Pulmonary artery endothelial cell (primary cell): Measurements from ENCODE around the gene OR10D3. TPM values are rescaled to one million over a fixed set of nuclear protein-coding genes. Genes with fewer than 3 reads are reported as not detected.
"Not testable (repeated sequence)": the region's sequence is repeated elsewhere in the genome, so short reads cannot be mapped to it uniquely, and the experiment has no call there.

ENCODE experiments used
- DNase-seq: peaks from one replicate; pipeline ENCODE4 v3.0.0-alpha.2; 2011; ENCODE audit warnings: low read depth, low spot score
- total RNA-seq: library from RNA; depleted of rRNA; stranded (reverse); fragments of >200 nt; gene quantifications from 2 replicates; pipeline ENCODE4 v1.2.3, GENCODE V29; 2014

OR10D3 gene
- total RNA-seq, 1 donor from 2014 or later: not detected

DNA sequence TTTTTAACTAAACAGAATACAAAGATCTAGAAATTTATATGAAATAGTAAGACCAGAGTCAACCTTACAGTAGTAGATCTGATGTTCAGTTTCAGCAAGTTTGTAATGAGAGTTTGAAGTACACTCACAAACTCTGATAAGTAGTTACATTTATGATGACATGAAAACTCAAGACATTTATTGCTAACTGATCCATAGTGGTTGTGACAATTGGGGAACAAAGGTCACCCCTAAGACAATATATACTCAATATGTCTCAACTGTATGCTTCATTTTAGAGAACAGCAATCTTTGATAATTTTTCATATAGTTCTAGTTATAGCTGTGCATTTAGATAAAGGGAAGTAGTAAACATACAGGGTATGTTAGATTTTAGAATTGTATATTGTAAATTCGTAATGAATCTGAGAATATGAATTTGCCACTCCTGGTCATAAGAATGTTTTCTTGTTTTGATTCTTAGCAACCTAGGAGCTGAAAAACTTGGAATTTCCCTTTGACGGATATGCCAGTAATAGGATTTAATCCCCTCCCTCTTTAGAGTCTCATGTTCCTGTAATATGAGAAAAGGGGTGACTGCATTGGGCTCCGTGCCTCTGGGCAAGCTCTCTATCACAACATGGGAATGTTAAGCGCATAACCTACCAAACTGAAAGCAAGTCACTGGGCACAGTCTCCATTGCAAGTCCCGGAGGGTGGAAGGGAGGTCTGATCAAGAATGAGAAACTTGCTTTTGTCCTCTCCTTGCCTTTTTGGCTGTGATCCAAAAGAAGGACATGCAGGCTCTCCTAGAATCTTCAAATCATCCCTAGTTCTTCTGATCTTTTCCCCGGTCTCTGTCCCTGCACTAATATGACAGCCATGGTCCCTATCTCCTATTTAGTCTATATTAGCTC, 11.4 kb downstream of the OR10D3 start:
- DNase-seq: no peak

DNA sequence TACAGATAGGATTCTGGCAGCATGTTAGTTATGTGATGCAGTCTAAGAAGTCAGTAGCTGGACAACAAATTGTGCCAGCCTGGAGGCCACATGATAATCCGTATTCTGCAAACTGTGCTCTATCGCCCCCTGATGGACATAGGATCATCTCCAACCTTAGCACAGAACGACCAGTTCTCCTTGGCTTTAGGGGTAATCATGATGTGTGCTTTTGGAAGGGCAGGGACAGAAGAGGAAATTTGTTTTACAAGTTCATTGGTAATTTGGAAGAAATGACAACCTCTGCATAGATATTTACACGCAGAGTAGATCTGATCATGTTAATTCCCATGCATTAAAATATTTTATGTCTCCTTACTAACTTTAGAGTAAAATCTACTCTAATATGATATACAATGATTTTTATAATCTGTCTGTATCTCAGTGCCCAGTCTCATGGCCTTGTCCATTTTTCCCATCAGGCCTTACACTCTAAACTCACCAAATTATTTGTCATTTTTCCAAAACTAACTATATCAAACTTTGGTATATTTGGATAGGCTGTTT, 12.1 kb downstream of the OR10D3 start:
- DNase-seq: peak; percentile 45

DNA sequence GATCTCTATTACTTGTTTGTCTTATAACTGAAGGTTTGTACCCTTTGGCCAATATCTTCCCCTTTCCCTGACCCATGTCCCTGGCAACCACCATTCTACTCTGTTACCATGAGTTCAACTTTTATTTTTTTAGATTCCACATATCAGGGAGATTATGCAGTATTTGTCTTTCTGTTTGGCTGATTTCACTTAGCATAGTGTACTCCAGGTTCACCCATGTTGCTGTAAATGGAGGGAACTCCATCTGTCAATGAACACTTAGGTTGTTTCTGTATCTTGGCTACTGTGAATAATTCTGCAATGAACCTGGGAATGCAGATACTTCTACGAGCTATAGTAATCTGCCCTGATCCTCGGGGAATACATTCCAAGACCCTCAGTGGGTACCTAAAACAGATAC, 14.9 kb downstream of the OR10D3 start:
- no peak for DNase-seq

DNA sequence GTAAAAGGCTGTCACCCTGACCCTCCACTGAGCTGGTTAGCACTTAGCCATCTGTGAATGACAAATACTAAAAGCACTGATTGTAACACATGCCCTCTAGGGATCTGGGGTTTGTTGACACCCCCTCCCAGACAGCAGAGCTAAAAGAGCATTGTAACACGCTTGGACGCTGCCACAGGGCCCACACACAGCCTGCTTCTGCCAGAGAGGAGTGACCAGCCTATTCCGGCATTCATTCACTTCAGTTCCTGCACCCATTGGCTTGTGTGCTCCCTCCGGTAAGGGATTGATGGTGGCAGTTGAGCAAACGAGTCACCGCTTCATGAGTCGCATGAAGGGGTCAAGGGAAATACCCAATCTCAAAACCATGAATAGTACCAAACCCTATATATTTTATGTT, 15.8 kb downstream of the OR10D3 start:
- no peak for DNase-seq

DNA sequence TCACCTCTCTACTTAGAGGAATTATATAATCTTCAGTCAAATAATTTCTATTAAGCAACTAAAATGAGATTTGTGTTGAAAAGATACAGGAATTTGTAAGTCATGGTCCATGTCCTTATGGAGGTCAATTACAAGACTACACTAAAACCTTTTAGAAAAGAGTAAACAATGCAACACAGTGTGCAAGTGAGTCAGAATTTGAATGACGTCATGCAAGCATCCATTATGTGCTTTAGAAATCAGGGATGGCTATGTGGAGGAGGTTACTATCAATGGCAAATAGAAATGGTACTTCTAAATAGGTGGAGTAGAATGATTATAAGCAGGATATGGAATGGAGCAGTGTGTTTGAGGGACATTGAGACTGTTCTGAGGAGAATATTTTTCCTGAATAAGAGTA, 16.6 kb downstream of the OR10D3 start:
- DNase-seq: no peak

DNA sequence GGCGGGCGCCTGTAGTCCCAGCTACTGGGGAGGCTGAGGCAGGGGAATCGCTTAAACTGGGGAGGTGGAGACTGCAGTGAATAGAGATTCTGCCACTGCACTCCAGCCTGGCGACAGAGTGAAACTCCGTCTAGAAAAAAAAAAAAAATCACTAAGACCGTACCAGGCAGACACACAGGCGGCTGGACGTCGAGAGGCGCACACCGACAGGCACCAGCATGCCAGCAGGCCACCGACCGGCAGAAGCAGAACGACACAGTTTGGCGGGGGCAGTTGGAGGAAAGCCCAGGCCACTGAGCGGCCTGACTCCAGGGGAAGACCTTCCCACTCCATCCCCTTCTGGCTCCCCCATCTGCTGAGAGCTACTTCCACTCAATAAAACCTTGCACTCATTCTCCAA, 17.5 kb downstream of the OR10D3 start:
- no peak for DNase-seq

DNA sequence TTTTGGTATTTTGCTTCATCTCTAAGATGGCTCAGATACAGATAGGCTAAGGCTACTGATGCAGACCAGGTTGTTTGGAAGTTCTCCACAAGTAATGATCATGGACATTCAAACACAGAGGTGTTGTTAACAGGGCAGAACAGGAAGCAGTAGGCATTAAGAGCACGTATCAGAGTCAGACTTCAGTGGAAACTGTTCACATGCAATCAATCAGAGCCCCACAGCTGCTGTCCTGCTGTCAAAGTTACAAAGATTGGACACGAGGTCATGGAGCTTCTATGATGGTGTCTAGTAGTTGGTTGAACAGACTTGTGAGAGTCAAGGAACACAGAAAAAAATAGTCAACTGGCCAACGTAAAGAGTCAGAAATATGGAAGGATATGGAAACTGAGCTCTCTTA, 19.8 kb downstream of the OR10D3 start:
- no peak for DNase-seq

DNA sequence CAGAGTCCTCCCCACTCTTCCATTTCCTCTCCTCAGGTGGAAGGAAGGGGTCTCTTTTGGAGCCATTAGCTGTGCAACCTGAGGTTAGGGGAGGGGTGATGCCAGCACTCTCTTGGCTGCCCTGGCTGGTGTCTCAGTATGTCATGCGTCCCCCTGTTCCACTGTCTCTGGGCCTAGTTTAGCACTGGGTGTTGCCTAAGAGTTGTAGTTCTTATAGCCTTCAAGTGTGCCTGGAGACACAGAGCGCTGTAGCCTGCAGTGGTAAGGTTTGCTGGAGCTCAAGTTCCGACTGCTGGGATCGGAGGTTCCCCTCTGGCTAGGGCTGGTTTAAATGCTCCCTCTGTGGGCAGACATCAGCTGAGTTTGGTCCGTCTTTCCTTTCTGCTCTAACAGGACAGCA, 20.9 kb downstream of the OR10D3 start:
- no peak for DNase-seq

DNA sequence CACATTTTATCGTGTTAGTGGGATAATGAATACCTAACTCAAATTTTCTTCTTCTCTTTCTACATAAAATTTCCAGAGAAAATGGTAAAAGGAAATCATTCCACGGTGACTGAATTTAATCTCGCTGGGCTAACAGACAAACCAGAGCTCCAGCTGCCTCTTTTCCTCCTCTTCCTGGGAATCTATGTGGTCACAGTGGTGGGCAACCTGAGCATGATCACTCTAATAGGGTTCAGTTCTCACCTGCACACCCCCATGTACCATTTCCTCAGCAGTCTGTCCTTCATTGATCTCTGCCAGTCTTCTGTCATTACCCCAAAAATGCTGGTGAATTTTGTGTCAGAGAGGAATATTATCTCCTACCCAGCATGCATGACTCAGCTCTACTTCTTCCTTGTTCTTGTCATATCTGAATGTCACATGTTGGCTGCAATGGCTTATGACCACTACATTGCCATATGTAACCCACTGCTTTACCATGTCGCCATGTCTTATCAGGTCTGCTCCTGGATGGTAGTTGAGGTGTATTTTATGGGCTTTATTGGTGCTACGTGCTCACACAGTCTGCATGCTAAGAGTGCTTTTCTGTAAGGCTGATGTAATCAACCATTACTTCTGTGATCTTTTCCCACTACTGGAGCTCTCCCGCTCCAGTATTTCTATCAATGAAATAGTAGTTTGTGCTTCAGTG, 24.1 kb downstream of the OR10D3 start:
- no peak for DNase-seq

DNA sequence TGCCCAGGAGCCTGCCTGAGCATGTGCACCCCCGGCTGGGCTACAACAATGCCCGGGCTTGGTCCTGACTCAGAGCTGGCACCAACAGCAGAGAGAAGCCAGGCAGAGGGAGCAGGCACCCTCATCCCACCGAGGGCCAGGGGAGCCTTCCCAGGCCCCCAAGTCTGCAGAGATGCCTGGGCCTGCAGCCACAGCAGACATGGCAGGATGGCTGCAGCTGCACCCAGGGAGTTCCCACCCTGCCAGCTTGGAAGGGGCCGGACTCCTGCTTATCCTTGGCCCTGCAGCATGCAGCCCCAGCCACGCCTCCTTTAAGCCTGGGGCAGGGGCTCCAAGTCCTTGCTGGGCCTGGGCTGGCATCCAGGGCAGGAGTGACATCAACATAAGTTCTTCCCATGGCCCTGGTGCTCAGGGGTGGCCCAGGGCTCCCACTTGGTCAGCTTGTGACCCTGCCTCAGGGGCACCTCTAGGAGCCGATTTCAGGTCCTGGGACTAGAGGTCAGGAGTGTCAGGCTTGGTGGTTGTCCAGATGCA, 26.7 kb downstream of the OR10D3 start:
- no peak for DNase-seq

DNA sequence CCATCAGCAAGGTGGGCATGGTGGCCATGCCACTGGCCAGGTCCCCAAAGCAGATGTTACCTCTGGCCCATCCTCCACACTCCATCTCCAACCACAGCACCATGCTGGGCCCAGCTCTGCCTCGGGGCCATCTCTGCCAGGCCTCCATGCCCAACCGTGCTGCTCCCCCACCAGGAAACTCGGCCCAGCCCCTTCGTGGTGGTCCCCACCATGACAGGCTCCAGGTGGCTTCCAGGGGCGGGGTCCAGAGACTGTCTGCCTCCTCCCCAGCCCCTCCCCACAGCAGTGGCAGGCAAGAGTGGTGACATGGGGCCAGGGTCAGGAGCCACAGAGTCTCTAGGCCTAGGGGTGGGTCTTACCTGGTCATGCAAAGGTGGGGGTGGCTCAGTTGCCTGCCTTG, 27.3 kb downstream of the OR10D3 start:
- DNase-seq: no peak

DNA sequence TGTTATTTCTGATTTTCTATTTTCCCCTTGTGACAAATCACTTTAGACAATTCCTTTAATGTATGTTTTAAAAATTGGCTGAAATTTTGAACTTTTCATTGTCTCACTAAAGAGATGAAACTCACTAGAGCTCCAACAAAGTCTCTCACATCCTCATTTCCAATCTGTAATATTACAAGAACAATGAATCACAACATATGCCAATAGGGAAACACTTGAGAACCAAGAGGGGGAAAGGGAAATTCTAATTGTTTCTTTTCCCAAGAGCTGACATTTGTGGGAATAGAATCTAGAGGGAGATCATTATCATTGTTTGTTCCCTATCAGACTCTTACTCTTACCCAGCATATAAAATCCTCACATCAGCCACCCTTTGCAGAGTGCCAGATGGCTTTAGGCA, 28.2 kb downstream of the OR10D3 start:
- DNase-seq: no peak

DNA sequence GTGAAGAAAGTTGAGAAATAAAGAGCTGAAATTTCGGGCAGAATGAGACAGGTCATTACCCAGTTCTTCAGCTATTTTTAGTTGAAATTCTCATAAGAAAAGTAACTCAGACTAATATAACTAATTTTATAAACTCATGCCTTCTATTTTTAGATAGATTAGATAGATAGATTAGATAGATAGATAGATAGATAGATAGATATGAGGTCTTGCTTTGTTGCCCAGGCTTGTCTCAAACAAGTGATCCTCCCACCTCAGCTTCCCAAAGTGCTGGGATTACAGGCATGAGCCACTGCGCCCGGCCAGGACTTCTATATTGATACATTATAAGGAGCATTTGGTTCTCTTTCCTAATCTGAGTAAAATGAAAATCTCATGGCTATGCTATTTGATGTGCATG, 30.9 kb downstream of the OR10D3 start:
- no peak for DNase-seq

DNA sequence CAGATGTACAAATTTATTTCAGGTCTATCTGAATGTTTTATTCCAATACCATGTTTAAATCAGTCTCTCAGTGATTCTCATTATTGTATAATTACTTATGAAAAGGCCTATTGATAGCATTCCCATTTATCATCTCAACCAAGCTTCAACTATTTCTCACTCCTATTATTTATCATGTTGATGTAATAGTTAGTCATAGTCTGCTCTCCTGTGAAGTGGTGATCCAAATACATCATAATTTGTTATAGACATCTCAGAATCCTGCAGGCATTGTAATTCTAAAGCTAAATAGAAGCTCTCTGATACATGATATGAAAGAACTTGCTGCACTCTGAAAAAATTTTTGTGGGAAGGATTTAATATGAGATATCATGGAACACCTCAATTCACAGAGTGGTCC, 36.0 kb downstream of the OR10D3 start:
- DNase-seq: no peak

DNA sequence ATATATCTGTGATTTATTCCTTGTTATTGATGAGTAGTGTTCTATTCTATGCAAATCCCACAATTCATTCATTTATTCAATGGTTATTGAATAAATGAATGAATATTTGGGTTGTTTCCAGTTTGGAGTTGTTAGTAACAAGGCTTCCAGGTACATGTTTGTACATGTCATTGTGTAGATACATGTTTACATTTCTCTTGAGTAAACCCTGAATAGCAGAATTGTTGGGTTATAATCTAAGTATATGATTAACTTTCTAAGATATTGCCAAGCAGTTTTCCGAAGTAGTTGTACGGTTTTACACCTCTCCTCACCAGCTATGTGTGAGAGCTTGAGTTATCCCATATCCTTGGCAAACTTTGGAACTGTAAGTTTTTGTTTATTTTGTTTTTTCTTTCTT, 39.3 kb downstream of the OR10D3 start:
- no peak for DNase-seq

DNA sequence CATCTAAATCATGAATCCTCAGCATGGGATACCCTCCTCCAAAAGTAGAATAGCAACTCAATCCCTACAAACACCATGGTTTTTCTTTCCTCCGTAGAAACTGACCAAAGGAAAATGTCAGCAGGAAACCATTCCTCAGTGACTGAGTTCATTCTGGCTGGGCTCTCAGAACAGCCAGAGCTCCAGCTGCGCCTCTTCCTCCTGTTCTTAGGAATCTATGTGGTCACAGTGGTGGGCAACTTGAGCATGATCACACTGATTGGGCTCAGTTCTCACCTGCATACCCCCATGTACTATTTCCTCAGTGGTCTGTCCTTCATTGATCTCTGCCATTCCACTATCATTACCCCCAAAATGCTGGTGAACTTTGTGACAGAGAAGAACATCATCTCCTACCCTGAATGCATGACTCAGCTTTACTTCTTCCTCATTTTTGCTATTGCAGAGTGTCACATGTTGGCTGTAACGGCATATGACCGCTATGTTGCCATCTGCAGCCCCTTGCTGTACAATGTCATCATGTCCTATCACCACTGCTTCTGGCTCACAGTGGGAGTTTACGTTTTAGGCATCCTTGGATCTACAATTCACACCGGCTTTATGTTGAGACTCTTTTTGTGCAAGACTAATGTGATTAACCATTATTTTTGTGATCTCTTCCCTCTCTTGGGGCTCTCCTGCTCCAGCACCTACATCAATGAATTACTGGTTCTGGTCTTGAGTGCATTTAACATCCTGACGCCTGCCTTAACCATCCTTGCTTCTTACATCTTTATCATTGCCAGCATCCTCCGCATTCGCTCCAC, 41.7 kb downstream of the OR10D3 start:
- not testable (repeated sequence) for DNase-seq

DNA sequence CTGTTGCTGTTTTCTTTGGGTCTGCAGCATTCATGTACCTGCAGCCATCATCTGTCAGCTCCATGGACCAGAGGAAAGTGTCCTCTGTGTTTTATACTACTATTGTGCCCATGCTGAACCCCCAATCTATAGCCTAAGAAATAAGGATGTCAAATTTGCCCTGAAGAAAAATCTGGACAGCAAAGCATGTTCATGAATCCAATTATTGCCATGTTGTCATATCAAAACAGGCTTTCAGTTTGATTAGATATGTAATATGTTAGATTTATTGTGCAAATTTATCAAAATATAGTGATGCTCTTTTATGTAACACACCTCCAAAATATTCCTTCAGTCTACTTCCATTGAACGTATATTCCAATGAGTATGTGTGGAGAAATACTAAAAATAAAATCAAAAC, 42.3 kb downstream of the OR10D3 start:
- no peak for DNase-seq

DNA sequence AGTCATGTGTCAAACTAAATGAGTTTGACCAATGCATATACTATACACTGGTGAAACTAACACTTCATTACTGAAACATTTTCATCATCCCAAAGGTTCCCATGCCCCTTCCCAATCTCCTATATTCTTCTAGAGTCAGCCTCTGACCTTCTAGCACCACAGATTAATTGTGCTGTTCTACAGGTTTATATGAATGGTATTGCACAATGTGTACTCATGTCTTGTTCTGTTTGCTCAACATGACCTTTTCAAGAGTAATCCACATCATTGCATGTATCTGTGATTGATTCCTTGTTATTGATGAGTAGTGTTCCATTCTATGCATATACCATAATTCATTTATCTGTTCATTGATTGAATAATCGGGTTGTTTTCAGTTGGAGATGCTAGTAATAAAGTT, 50.2 kb downstream of the OR10D3 start:
- no peak for DNase-seq
